ENCODE results near the gene SPTBN5.

SPTBN5 gene

DNA sequence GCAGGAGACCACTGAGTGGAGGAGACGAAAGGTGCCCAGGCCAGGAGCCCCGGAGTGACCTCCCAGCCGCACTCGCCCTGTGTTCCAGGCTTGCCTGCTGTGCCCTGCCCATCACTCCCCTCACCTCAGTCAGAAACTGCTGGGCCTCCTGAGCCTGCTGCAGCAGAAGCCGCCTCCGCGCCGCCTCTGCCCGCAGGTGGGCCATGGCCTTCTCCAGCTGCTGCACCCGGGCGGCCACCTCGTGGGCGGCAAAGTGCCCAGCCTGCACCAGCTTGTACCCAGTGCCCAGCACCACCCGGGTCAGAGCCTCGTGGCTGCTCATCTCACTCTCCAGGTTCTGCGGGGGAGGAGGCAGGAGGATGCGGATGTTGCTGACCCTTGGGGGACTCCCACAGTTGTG lies 37.6 kb downstream of the SPTBN5 start:
- H3K27ac ChIP-seq: no peak overlapping the region
- no peak for TF ChIP-seq ZFX (IDR thresholded peaks at IDR 0.05; ENCODE audit: borderline replicate concordance)
- TF ChIP-seq, protein P1, sequence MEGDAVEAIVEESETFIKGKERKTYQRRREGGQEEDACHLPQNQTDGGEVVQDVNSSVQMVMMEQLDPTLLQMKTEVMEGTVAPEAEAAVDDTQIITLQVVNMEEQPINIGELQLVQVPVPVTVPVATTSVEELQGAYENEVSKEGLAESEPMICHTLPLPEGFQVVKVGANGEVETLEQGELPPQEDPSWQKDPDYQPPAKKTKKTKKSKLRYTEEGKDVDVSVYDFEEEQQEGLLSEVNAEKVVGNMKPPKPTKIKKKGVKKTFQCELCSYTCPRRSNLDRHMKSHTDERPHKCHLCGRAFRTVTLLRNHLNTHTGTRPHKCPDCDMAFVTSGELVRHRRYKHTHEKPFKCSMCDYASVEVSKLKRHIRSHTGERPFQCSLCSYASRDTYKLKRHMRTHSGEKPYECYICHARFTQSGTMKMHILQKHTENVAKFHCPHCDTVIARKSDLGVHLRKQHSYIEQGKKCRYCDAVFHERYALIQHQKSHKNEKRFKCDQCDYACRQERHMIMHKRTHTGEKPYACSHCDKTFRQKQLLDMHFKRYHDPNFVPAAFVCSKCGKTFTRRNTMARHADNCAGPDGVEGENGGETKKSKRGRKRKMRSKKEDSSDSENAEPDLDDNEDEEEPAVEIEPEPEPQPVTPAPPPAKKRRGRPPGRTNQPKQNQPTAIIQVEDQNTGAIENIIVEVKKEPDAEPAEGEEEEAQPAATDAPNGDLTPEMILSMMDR (IDR thresholded peaks at IDR 0.05): no peak

DNA sequence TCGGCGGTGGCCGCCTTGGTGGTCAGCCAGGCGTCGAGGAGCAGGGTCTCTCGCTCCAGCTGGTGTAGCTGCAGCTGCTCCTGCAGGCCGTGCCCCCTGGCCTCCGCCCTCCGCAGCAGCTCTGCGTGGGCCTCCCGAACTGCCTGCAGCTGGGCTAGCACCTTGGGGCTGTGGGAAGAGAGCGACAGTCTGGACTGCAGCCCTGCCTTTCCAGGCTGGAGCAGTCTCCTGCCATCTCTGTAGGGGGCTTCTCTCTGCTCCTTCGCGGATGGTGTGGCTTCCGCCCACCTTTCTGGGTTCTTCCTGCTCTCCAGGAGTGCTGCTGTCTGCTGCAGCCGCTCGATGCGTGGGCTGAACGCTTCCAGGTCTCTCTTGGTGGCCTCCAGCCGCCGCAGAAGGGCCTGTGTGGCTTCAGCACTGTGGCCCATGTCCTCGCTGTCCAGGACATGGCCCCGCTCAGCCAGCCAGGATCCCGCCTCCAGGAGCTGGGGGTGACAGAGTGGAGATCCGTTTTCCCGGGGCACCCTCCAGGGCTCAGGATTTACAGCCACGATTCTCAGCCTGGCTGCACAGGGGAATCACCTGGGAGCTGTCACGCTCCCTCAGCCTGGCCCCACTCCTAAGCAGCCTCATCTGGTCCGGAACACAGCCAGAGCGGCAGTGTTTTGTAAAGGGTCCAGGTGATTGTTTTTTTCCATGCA lies 38.4 kb downstream of the SPTBN5 start:
- TF ChIP-seq ZFX (IDR thresholded peaks at IDR 0.05; ENCODE audit: borderline replicate concordance): no peak
- TF ChIP-seq, protein P1 (IDR thresholded peaks at IDR 0.05): no peak
- H3K27ac ChIP-seq: no peak overlapping the region

DNA sequence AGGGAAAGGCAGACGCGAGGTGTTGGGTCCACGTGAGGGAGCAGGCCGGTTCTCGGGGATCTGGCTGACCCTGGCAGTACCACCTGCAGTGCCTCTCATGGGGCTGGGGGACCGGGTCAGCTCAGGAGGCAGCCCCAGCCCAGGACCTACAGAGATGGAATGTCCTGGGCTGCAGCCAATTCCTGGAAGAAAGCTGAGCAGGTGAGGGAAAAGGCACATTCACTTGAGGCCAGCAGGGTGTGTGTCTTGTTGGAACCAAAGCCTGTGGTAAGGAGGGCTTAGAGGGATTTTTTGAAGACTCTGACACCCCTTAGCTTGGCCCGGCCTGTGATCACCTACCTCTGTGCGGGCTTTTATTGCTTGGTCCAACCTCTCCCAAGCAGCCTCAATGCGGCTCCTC lies 39.4 kb downstream of the SPTBN5 start:
- no peak overlapping the region for H3K27ac ChIP-seq
- no peak for TF ChIP-seq ZFX (IDR thresholded peaks at IDR 0.05; ENCODE audit: borderline replicate concordance)
- TF ChIP-seq, protein P1 (IDR thresholded peaks at IDR 0.05): no peak

DNA sequence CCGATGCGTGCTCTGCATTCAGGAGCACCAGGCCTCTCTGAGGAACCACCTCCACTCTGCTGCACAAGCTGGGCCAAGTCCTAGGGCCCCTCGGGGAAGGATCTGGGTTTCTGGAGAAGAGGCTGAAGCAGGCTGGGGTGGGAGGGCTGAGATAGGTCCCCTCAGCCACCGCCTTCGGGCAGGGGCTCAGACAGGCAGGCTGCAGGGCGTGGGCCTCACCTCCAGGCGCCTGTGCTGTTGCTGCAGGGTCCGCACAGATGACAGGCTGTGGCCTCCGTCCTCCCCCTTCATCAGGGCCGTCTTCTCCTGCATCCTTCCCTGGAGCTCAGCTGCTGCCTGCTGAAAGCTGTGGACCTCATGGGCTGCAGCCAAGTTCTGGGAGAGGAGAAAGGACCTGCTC lies 40.0 kb downstream of the SPTBN5 start:
- no peak overlapping the region for H3K27ac ChIP-seq
- TF ChIP-seq, protein P1 (IDR thresholded peaks at IDR 0.05): no peak
- TF ChIP-seq ZFX (IDR thresholded peaks at IDR 0.05; ENCODE audit: borderline replicate concordance): no peak

DNA sequence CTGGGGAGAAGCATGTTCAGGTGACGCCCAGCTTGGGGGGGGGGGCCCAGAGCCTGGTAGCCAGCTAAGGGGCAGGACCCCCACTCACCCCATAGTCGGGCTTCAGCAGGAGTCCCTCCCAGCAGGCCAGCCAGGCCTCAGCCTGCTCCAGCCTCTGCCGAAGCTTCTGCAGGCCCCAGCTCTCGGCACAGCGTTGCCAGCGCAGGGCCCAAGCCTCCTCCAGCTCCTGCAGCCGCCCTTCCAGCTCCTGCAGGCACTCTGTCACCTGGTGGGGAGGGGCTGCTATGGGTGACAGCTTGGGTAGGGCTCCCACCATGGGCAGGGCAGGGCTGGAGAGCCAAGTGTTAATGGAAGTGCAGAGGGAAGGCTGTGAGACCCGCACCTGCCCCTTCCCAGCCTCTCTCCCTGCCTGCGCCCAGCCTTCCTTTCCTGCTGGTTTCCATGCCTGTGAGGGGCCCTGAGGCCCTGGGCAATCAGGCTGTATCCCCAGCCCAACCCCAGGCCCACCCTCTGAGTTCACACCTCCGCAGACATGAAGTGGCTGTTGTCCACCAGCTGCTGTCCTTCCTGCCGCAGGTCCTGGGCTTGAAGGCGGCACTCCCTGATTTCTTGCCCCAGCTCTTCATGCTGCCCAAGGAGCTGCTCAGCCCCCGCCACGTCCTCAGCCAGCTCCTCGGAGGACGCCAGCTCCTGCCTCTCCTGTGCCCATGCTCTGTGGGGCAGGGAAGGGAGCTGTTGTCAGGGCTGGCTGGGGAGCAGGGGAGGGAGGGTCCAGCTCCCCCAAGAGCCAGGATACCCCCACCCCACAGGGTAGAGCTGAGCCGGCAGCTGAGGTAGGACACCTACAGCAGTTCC lies 40.9 kb downstream of the SPTBN5 start:
- no peak overlapping the region for H3K27ac ChIP-seq

DNA sequence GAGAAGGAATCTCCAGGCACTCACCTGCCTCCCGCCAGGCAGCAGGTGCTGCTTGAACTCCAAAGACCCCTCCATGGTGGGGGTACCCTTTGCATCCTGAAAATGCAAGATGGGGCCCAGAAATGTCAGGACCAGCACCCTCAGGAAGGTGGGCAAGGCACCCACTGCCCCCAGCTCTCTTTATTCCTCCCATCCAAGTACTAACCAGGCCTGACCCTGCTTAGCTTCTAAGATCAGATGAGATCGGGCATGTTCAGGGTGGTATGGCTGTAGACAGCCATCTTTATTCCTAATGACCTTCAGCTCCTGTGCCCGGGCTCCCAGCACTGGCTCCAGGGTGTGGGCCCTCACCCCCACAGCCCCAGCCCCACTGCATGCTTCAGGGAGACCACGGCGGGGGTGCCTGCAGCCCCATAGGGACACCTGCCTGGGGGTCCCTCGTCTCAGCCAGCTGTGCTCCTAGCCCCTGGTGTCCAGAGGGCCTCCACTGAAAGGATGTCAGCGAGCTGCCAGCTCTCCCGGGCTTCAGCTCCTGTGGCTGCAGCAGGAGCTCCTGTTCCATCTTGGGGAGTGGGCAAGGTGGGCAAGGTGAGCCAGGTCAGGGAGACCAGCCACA lies 42.0 kb downstream of the SPTBN5 start:
- no peak for TF ChIP-seq ZFX (IDR thresholded peaks at IDR 0.05; ENCODE audit: borderline replicate concordance)
- TF ChIP-seq, protein P1 (IDR thresholded peaks at IDR 0.05): no peak
- H3K27ac ChIP-seq: no peak overlapping the region

More for the DNA sequence above, 40.9 kb downstream of the SPTBN5 start:
- no peak for TF ChIP-seq ZFX (IDR thresholded peaks at IDR 0.05; ENCODE audit: borderline replicate concordance)
- TF ChIP-seq, protein P1 (IDR thresholded peaks at IDR 0.05): no peak
